GM18502 (cell line): Measurements from ENCODE around the gene NUP37.

Experiments
- ATAC-seq: cut with Tn5 transposase; IDR thresholded peaks from one replicate; pipeline ENCODE4 v1.9.1; 2021; ENCODE audit warnings: mild to moderate bottlenecking; ENCODE audit not compliant: unreplicated experiment, poor library complexity

Gene NUP37

GRCh38 chr12:102033991-102034745 lies 85.7 kb downstream of the NUP37 start:
- ATAC-seq = no peak

- ATAC-seq = no peak
These were observed 88.1 kb downstream of the NUP37 start for GRCh38 chr12:102031852-102032251.

GRCh38 chr12:102029141-102029540 lies 90.8 kb downstream of the NUP37 start:
- no peak for ATAC-seq

GRCh38 chr12:102026728-102027127 lies 93.2 kb downstream of the NUP37 start:
- no peak for ATAC-seq

- no peak for ATAC-seq
These were observed 95.1 kb downstream of the NUP37 start for GRCh38 chr12:102024765-102025164.

GRCh38 chr12:102023343-102023930 lies 96.5 kb downstream of the NUP37 start:
- ATAC-seq = no peak
